Activated CD4-positive, alpha-beta T cell treated with anti-CD3 and anti-CD28 coated beads for 48 hours (primary cell): Measurements from ENCODE around the gene TIAM1.

Experiments used
- DNase-seq: peaks from one replicate; pipeline ENCODE4 v3.0.0-alpha.2; 2020

Gene TIAM1

DNA sequence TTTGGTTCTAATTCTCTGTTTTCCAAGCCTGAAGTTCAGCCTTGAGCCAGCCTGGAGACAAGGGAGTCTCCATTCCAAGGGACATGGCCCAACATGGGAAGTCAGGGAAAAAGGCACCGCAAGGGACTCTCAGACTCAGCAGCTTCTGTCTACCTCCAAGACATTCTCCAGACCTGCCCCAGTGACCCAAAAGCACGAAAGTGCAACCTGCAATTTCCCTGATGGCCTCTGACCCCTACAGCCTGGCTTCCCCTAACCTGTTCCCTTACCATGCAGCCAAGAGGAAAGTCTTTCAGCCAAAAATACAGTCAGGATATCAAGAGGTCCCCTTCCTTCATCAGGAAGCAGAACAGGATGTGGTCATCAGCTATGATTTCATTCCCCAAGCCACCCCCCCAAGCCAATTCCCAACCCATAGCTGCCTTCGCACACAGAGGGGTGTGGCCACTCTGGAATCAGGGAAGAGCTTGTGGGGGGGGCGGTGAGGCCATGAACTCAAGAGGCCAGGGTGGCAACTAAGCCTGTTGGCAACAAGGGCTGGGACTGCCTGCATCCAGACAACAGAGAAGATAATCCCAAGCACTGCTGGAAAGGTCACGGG, 59.2 kb downstream of the TIAM1 start:
- DNase-seq: no peak

DNA sequence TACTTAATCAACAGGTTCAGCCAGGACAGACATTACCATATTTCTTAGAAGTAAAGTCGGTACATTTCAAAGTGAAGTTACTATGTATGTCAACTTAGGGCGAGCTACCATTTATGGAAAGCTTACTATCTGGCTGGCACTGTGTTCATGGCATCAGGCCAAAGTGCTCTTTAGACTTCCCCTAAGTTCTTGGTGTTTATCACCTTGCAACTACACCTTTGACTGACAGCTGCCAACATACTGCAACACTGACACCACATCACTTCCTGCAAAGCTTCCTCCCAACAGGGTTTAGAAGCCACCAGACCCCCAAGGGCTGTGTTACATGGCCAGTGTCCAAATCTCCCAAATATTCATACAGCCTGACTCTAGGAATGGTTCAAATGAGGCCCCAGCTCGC, 61.0 kb downstream of the TIAM1 start:
- DNase-seq: no peak

DNA sequence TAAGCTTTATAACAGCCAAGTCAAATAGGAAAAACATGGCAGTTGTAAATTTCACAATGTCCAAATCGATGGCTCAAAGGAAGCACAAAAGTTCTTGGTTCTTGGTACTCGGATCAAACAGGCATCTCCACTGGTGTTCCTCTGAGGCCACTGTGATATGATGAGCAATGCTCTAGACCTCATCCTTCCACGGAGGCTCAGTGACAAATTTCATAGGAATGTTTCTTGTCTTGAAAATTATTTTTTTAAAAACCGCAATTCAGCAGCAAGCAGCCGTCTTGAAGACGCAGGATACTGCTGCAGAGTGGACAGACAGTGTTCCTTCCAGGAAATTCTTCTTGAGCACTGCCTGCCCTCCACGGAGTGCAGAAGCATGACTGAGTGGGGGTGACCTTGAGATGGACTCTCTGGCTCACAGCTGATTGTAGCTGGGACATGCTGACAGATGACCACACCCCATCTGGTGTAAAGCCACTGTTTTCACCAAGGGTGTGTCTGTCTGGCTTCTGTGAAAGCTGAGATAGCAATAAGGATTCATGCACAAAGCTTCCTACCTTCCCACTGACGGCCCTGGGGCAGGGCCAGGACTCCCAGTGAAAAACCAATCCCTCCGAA, 61.9 kb downstream of the TIAM1 start:
- DNase-seq: no peak

- DNase-seq: no peak
Observed at GRCh38 chr21:31281561-31281960, 62.5 kb downstream of the TIAM1 start.

DNA sequence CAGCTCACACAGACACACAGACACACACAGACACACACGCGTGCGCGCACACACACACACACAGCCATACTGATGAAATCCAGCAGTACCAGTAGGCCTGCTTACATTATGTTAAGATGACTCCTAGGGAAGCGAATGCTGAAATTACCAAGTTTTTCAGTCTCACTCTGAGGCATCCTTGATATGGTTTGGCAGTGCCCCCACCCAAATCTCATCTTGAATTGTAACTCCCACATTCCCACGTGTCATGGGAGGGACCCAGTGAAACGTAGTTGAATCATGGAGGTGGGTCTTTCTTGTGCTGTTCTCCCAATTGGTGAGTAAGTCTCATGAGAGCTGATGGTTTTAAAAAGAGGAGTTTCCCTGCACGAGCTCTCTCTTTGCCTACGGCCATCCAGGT, 64.1 kb downstream of the TIAM1 start:
- peak; percentile 47 for DNase-seq

- no peak for DNase-seq
Observed at GRCh38 chr21:31279214-31279613, 64.8 kb downstream of the TIAM1 start.

DNA sequence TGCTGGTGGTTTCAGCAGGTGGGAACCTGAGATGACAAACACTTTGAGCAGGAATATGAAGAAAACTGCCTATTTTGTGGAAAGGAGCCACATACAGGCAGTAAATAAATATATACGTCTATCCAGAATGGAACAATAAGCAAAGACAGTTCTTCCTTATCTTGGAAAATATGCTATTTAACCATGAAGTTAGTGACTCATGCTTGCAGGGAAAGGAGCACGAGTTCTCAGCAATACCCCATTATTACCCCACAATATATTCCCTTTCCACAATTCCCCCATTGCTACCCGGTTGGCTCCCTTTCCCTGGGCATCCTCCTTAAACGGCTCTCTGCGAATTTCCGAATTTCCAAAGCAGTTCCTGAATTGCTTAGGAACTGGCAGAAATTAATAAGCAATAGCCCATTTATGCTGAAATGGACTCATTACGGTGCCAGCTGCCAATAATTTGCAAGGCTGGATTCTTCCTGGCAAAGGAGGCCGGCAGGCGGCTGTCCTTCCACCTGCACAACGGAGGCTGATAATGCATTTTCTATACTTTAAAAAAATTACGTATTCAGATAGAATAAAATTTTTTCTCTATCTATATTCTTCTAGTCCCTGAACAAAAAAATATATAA, 65.4 kb downstream of the TIAM1 start:
- no peak for DNase-seq

GRCh38 chr21:31276663-31277062, 67.4 kb downstream of the TIAM1 start:
- DNase-seq: no peak

DNA sequence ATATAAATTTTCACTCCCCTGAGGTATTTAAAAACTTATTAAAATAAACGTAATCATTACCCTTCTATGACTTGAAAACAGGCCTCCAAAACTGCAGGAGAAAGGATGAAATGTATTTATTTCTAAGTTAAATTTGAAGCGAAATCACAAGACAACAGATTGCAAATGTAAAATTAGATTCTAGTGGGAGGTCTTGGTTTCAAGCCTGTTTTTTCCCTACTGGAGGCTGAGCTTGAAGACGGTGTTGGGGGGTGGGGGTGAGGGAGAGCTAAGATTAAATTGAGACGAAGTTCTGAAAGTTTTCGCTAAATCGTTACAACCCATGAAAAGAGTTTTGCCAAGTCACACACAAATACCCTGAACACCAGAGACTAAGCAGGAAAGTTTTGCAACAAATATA, 68.2 kb downstream of the TIAM1 start:
- no peak for DNase-seq

DNA sequence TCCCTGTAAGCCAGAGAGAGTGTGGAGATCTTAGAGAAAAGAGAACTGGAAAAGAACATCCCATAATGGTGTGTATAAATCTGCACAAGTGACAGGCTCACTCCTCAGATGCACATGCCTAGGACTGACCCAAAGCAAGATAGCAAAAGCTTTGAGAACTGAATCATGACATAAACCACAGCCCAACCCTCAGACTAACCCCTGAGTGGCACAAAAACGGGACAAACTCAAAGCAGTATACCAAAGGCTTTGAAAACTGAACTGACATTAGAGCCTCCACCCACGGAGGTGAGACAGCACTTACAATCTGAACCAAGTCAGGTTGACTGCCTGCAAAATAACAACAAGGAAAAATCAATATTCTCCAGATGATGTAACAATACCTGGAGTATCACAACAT, 70.8 kb downstream of the TIAM1 start:
- peak; percentile 51 for DNase-seq

DNA sequence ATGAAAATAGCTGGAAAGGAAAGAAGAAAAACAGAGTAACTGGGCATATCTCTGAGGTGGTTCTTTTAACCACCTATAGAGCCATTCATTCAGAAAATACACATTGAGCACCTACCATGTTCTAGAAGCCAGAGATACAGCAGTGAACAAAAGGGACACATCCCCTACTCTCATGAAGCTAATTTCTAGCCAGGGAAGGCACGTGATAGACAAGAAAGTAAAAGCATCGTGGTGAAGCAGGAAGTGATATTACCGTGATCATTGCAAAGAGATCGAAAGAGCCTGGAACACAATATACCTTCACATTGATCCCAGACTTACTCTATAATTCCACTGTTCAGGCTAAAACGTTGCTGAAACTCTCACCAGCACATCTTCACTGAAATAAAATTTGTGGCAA, 76.0 kb downstream of the TIAM1 start:
- DNase-seq: no peak

GRCh38 chr21:31267644-31268043, 76.4 kb downstream of the TIAM1 start:
- DNase-seq: no peak

GRCh38 chr21:31266241-31266640, 77.8 kb downstream of the TIAM1 start:
- DNase-seq: no peak

GRCh38 chr21:31265366-31266013, 78.6 kb downstream of the TIAM1 start:
- DNase-seq: no peak

GRCh38 chr21:31264574-31264973, 79.5 kb downstream of the TIAM1 start:
- no peak for DNase-seq

DNA sequence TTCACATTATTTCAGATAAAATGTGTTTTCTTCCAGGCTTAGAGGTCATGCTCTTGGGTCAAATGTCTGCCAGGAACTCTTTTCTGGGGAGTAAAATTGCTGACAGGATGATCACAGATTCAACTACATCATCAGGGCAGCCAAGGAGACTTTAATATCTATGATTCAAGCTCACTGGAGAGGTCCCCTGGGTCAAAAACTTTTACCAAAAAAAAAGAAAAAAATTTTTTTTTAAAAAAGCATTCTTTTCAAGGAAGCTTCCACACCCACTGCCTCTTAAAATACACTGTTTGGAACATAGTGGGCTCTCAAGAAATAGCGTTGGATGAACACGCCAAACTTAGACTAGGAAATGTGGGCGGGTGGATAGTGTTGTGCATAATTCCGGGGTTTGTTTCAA, 81.3 kb downstream of the TIAM1 start:
- no peak for DNase-seq

DNA sequence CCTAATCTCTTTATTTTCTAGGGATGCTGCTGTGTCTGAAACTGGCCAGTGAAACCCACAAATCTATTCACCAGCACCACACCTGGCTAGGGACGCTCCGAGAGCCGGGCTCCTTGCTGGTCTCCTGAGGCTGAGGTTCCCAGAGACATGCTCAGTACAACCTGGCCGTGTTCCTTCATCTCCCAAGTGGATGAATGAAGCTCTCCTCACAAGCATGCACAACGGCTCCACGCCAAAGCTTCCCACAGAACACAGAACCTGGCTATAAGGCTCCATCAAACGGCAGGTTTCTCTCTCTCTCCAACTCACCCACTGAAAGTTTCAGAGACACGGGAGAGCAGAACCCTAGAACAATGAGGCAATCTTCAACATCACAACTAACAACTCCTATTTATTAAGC, 82.3 kb downstream of the TIAM1 start:
- no peak for DNase-seq

GRCh38 chr21:31260790-31261189, 83.3 kb downstream of the TIAM1 start:
- no peak for DNase-seq

- no peak for DNase-seq
Observed at GRCh38 chr21:31258073-31258472, 86.0 kb downstream of the TIAM1 start.

DNA sequence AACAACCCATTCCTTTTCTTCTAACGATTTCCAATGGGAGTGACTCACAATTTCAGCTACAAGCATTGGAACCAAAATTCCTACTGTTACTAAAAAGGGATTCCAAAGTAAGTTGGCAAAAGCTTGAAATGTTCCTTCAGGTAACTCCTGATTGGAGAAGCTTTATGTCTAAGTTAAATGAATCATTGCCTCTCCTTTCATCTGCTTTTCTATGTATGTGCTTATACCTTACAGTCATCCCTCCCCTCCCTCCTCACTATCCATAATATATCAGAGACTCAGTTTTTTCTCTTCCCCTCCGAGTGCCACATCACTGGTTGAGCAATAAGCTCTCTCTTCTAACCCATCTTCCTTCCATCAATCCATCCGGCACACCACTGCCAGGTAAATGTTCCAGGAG, 86.8 kb downstream of the TIAM1 start:
- no peak for DNase-seq

- DNase-seq: no peak
Observed at GRCh38 chr21:31255896-31256295, 88.2 kb downstream of the TIAM1 start.

- DNase-seq: no peak
Observed at GRCh38 chr21:31255036-31255435, 89.0 kb downstream of the TIAM1 start.

- no peak for DNase-seq
Observed at GRCh38 chr21:31254131-31254530, 89.9 kb downstream of the TIAM1 start.

- no peak for DNase-seq
Observed at GRCh38 chr21:31253684-31254083, 90.4 kb downstream of the TIAM1 start.
